ENCODE data around the gene FAM25A.
"Not testable (repeated sequence)": the region's sequence is repeated elsewhere in the genome, so short reads cannot be mapped to it uniquely, and the experiment has no call there.

FAM25A gene

GRCh38 chr10:87043579-87043978 is 23.5 kb downstream of the FAM25A start:
- H3K4me3 ChIP-seq (ENCODE audit: low read depth, low read length); H3K27me3 ChIP-seq (ENCODE audit: control insufficient read depth, insufficient read depth, low read length); H3K4me1 ChIP-seq (ENCODE audit: control insufficient read depth, insufficient read depth, low read length); H3K36me3 ChIP-seq (ENCODE audit: control insufficient read depth, insufficient read depth, low read length); H3K9me3 ChIP-seq (ENCODE audit: control insufficient read depth, insufficient read depth, low read length); H3K9ac ChIP-seq (ENCODE audit: low read depth, low read length): not testable (repeated sequence)

GRCh38 chr10:87045434-87045938 is 25.4 kb downstream of the FAM25A start:
- peaks cover 3% of the 10 kb centered on the region for H3K36me3 ChIP-seq (ENCODE audit: control insufficient read depth, insufficient read depth, low read length)
- no peak overlapping the region for H3K4me3 ChIP-seq (ENCODE audit: low read depth, low read length)
- H3K4me1 ChIP-seq (ENCODE audit: control insufficient read depth, insufficient read depth, low read length), result no peaks in the 10 kb centered on the region
- H3K9ac ChIP-seq (ENCODE audit: low read depth, low read length), result no peak overlapping the region
- no peaks in the 10 kb centered on the region for H3K9me3 ChIP-seq (ENCODE audit: control insufficient read depth, insufficient read depth, low read length)
- no peaks in the 10 kb centered on the region for H3K27me3 ChIP-seq (ENCODE audit: control insufficient read depth, insufficient read depth, low read length)

GRCh38 chr10:87053111-87053510 is 33.0 kb downstream of the FAM25A start:
- Histone ChIP-seq H3K4me3 (ENCODE audit: low read depth, low read length) (no peak overlapping the region), H3K36me3 (ENCODE audit: control insufficient read depth, insufficient read depth, low read length) (peaks cover 26% of the 10 kb centered on the region), H3K4me1 (ENCODE audit: control insufficient read depth, insufficient read depth, low read length) (no peaks in the 10 kb centered on the region), H3K27me3 (ENCODE audit: control insufficient read depth, insufficient read depth, low read length) (no peaks in the 10 kb centered on the region), H3K9ac (ENCODE audit: low read depth, low read length) (no peak overlapping the region), H3K9me3 (ENCODE audit: control insufficient read depth, insufficient read depth, low read length) (no peaks in the 10 kb centered on the region)

GRCh38 chr10:87053577-87054181 is 33.6 kb downstream of the FAM25A start:
- no peaks in the 10 kb centered on the region for H3K9me3 ChIP-seq (ENCODE audit: control insufficient read depth, insufficient read depth, low read length)
- H3K9ac ChIP-seq (ENCODE audit: low read depth, low read length), result no peak overlapping the region
- H3K27me3 ChIP-seq (ENCODE audit: control insufficient read depth, insufficient read depth, low read length), result no peaks in the 10 kb centered on the region
- peaks cover 26% of the 10 kb centered on the region for H3K36me3 ChIP-seq (ENCODE audit: control insufficient read depth, insufficient read depth, low read length)
- H3K4me3 ChIP-seq (ENCODE audit: low read depth, low read length), result no peak overlapping the region
- H3K4me1 ChIP-seq (ENCODE audit: control insufficient read depth, insufficient read depth, low read length), result no peaks in the 10 kb centered on the region

- Histone ChIP-seq H3K27me3 (ENCODE audit: control insufficient read depth, insufficient read depth, low read length) (no peaks in the 10 kb centered on the region), H3K9ac (ENCODE audit: low read depth, low read length) (no peak overlapping the region), H3K36me3 (ENCODE audit: control insufficient read depth, insufficient read depth, low read length) (peaks cover 26% of the 10 kb centered on the region), H3K4me3 (ENCODE audit: low read depth, low read length) (no peak overlapping the region), H3K9me3 (ENCODE audit: control insufficient read depth, insufficient read depth, low read length) (no peaks in the 10 kb centered on the region), H3K4me1 (ENCODE audit: control insufficient read depth, insufficient read depth, low read length) (no peaks in the 10 kb centered on the region)
Observed at GRCh38 chr10:87054373-87055295, 34.5 kb downstream of the FAM25A start.

- H3K36me3 ChIP-seq (ENCODE audit: control insufficient read depth, insufficient read depth, low read length), result peaks cover 18% of the 10 kb centered on the region
- H3K9me3 ChIP-seq (ENCODE audit: control insufficient read depth, insufficient read depth, low read length), result no peaks in the 10 kb centered on the region
- H3K27me3 ChIP-seq (ENCODE audit: control insufficient read depth, insufficient read depth, low read length), result no peaks in the 10 kb centered on the region
- no peaks in the 10 kb centered on the region for H3K4me1 ChIP-seq (ENCODE audit: control insufficient read depth, insufficient read depth, low read length)
- H3K9ac ChIP-seq (ENCODE audit: low read depth, low read length), result no peak overlapping the region
- no peak overlapping the region for H3K4me3 ChIP-seq (ENCODE audit: low read depth, low read length)
Observed at GRCh38 chr10:87058171-87058570, 38.1 kb downstream of the FAM25A start.

GRCh38 chr10:87059401-87059800 is 39.3 kb downstream of the FAM25A start:
- Histone ChIP-seq H3K36me3 (ENCODE audit: control insufficient read depth, insufficient read depth, low read length) (peaks cover 13% of the 10 kb centered on the region), H3K9ac (ENCODE audit: low read depth, low read length) (no peak overlapping the region), H3K27me3 (ENCODE audit: control insufficient read depth, insufficient read depth, low read length) (no peaks in the 10 kb centered on the region), H3K4me3 (ENCODE audit: low read depth, low read length) (no peak overlapping the region), H3K9me3 (ENCODE audit: control insufficient read depth, insufficient read depth, low read length) (no peaks in the 10 kb centered on the region), H3K4me1 (ENCODE audit: control insufficient read depth, insufficient read depth, low read length) (no peaks in the 10 kb centered on the region)

- H3K36me3 ChIP-seq (ENCODE audit: control insufficient read depth, insufficient read depth, low read length), result peaks cover 9% of the 10 kb centered on the region
- H3K4me3 ChIP-seq (ENCODE audit: low read depth, low read length), result no peak overlapping the region
- no peaks in the 10 kb centered on the region for H3K27me3 ChIP-seq (ENCODE audit: control insufficient read depth, insufficient read depth, low read length)
- no peaks in the 10 kb centered on the region for H3K9me3 ChIP-seq (ENCODE audit: control insufficient read depth, insufficient read depth, low read length)
- H3K4me1 ChIP-seq (ENCODE audit: control insufficient read depth, insufficient read depth, low read length), result no peaks in the 10 kb centered on the region
- H3K9ac ChIP-seq (ENCODE audit: low read depth, low read length), result no peak overlapping the region
Observed at GRCh38 chr10:87060280-87060928, 40.3 kb downstream of the FAM25A start.

GRCh38 chr10:87064651-87065050 is 44.6 kb downstream of the FAM25A start:
- H3K9ac ChIP-seq (ENCODE audit: low read depth, low read length), result no peak overlapping the region
- H3K4me3 ChIP-seq (ENCODE audit: low read depth, low read length), result no peak overlapping the region
- no peaks in the 10 kb centered on the region for H3K9me3 ChIP-seq (ENCODE audit: control insufficient read depth, insufficient read depth, low read length)
- no peaks in the 10 kb centered on the region for H3K27me3 ChIP-seq (ENCODE audit: control insufficient read depth, insufficient read depth, low read length)
- no peaks in the 10 kb centered on the region for H3K4me1 ChIP-seq (ENCODE audit: control insufficient read depth, insufficient read depth, low read length)
- peaks cover 33% of the 10 kb centered on the region for H3K36me3 ChIP-seq (ENCODE audit: control insufficient read depth, insufficient read depth, low read length)

GRCh38 chr10:87066178-87066577 is 46.1 kb downstream of the FAM25A start:
- H3K4me1 ChIP-seq (ENCODE audit: control insufficient read depth, insufficient read depth, low read length), result no peaks in the 10 kb centered on the region
- H3K4me3 ChIP-seq (ENCODE audit: low read depth, low read length), result no peak overlapping the region
- no peaks in the 10 kb centered on the region for H3K27me3 ChIP-seq (ENCODE audit: control insufficient read depth, insufficient read depth, low read length)
- H3K9ac ChIP-seq (ENCODE audit: low read depth, low read length), result no peak overlapping the region
- no peaks in the 10 kb centered on the region for H3K9me3 ChIP-seq (ENCODE audit: control insufficient read depth, insufficient read depth, low read length)
- H3K36me3 ChIP-seq (ENCODE audit: control insufficient read depth, insufficient read depth, low read length), result peaks cover 30% of the 10 kb centered on the region

GRCh38 chr10:87066865-87067264 is 46.8 kb downstream of the FAM25A start:
- Histone ChIP-seq H3K9me3 (ENCODE audit: control insufficient read depth, insufficient read depth, low read length) (no peaks in the 10 kb centered on the region), H3K4me3 (ENCODE audit: low read depth, low read length) (no peak overlapping the region), H3K9ac (ENCODE audit: low read depth, low read length) (no peak overlapping the region), H3K4me1 (ENCODE audit: control insufficient read depth, insufficient read depth, low read length) (no peaks in the 10 kb centered on the region), H3K36me3 (ENCODE audit: control insufficient read depth, insufficient read depth, low read length) (peaks cover 34% of the 10 kb centered on the region), H3K27me3 (ENCODE audit: control insufficient read depth, insufficient read depth, low read length) (no peaks in the 10 kb centered on the region)

Measured in iPS-15b (cell line).